PC-9 (cell line): ENCODE data around the gene CST1.

Source experiments
- CTCF ChIP-seq: fragments of 200-600 bp; sonication (generic); conservative IDR thresholded peaks from 2 replicates; pipeline ENCODE4 v1.6.1; 2017; ENCODE audit warnings: mixed run types, antibody characterized with exemption, mild to moderate bottlenecking, moderate library complexity
- EZH2 ChIP-seq: fragments of 200-600 bp; sonication (generic); IDR thresholded peaks from 2 replicates; pipeline ENCODE4 v1.8.0; 2017; ENCODE audit warnings: antibody characterized with exemption, low read depth

GRCh38 chr20:23745247-23745646, 5.5 kb downstream of the CST1 start:
- no peak for TF ChIP-seq CTCF
- no peak for TF ChIP-seq EZH2
